ENCODE measurements around the gene BARHL1. TPM values are rescaled to one million over a fixed set of nuclear protein-coding genes. Genes with fewer than 3 reads are reported as not detected.

Gene BARHL1
- total RNA-seq, 1 experiment from 2014 or later = not detected

DNA sequence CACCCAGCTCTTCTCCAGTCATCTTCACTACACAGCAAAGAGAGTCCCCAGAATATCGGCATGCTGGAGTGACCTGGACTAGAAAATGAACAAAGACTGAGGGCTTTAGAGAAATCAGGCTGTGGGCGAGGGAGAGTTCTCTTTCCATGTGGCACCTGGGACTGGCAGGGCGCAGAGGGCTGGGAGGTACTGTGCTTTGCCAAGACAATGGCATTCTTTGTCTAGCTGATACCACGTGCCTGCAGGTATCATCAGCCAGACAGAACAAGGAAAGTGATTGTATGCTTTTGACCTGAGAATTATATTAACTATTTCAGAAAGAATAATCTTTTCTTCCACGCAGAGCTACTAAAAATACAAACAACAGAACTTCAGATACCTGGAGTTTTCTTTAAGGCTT lies 56.9 kb downstream of the BARHL1 start:
- Histone ChIP-seq H2AFZ (ENCODE audit: low read length) (no peak overlapping the region), H3K23ac (ENCODE audit: insufficient read length, low read depth, low read length) (no peak overlapping the region), H3K18ac (ENCODE audit: insufficient read length, low read depth, low read length) (no peak overlapping the region), H4K8ac (replicated peaks; ENCODE audit: insufficient read length, low read depth, low read length) (no peak overlapping the region), H2BK20ac (ENCODE audit: low read depth, low read length, poor library complexity, severe bottlenecking) (no peak overlapping the region), H2BK12ac (ENCODE audit: insufficient read length, low read depth, low read length) (no peak overlapping the region), H2BK120ac (ENCODE audit: low read depth, low read length, poor library complexity, severe bottlenecking) (no peak overlapping the region), H3K4ac (ENCODE audit: low read depth, low read length) (no peak overlapping the region), H4K5ac (ENCODE audit: insufficient read length, low read depth, low read length) (no peak overlapping the region), H2BK15ac (ENCODE audit: low read depth, low read length) (no peak overlapping the region), H3K4me1 (ENCODE audit: insufficient read depth, low read length) (no peaks in the 10 kb centered on the region), H3K27ac (ENCODE audit: insufficient read length, low read depth, low read length) (no peak overlapping the region), H3K27me3 (ENCODE audit: insufficient read depth, low read length) (no peaks in the 10 kb centered on the region), H4K91ac (ENCODE audit: insufficient read length, low read depth, low read length) (no peak overlapping the region), H2AK5ac (ENCODE audit: insufficient read length, low read length) (no peak overlapping the region), H3K14ac (ENCODE audit: insufficient read depth, low read length) (no peak overlapping the region), H2BK5ac (ENCODE audit: insufficient read length, low read length) (no peak overlapping the region), H4K20me1 (ENCODE audit: control insufficient read depth, insufficient read depth, insufficient read length) (no peaks in the 10 kb centered on the region), H3K4me2 (ENCODE audit: insufficient read depth, insufficient read length, low read length) (no peak overlapping the region), H3K79me2 (ENCODE audit: insufficient read depth, low read length) (peaks cover 2% of the 10 kb centered on the region; the same call in 1 of the 2 replicates), H3K9me3 (ENCODE audit: control insufficient read depth, low read depth, low read length) (no peaks in the 10 kb centered on the region), H3K79me1 (ENCODE audit: insufficient read depth, low read depth, low read length, poor library complexity, severe bottlenecking) (no peaks in the 10 kb centered on the region), H3K23me2 (ENCODE audit: insufficient read length, low read depth, low read length, poor library complexity, severe bottlenecking) (no peaks in the 10 kb centered on the region), H3K9ac (ENCODE audit: extremely low read depth, insufficient read length, low read length) (no peak overlapping the region), H3T11ph (ENCODE audit: low read length) (no peak overlapping the region), H3K56ac (ENCODE audit: insufficient read length, low read depth, low read length) (no peak overlapping the region)
- Mint-ChIP-seq H3K27ac (no peak overlapping the region), H3K9me3 (no peaks in the 10 kb centered on the region), H3K27me3 (ENCODE audit: low read depth) (no peaks in the 10 kb centered on the region), H3K4me1 (no peaks in the 10 kb centered on the region), H3K36me3 (ENCODE audit: insufficient read depth in 1 of 3, low read depth in 3 of 3) (peaks cover 10 to 54% (median 19%) of the 10 kb centered on the region in 3 experiments; a peak in 6 of 7 replicates), H3K4me3 (no peak overlapping the region)
- DNase-seq = no peak
- TF ChIP-seq, protein P1, sequence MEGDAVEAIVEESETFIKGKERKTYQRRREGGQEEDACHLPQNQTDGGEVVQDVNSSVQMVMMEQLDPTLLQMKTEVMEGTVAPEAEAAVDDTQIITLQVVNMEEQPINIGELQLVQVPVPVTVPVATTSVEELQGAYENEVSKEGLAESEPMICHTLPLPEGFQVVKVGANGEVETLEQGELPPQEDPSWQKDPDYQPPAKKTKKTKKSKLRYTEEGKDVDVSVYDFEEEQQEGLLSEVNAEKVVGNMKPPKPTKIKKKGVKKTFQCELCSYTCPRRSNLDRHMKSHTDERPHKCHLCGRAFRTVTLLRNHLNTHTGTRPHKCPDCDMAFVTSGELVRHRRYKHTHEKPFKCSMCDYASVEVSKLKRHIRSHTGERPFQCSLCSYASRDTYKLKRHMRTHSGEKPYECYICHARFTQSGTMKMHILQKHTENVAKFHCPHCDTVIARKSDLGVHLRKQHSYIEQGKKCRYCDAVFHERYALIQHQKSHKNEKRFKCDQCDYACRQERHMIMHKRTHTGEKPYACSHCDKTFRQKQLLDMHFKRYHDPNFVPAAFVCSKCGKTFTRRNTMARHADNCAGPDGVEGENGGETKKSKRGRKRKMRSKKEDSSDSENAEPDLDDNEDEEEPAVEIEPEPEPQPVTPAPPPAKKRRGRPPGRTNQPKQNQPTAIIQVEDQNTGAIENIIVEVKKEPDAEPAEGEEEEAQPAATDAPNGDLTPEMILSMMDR (conservative IDR thresholded peaks at IDR 0.05) = no peak
- no CpG with 5 or more reads among the region's 5 CpGs for WGBS (ENCODE audit: extremely low coverage, insufficient read length, low lambda C conversion rate)

Other genes starting within 250 kb of the BARHL1 start
- gene SETX, start 227.6 kb upstream of the BARHL1 start, total RNA-seq (2021) = 43.1 and 44.3 TPM in 2 replicates
- gene TTF1, start 175.8 kb upstream of the BARHL1 start, total RNA-seq (2021) = 24.2 and 26.9 TPM in 2 replicates
- 0.72 and 0.86 TPM in 2 replicates for gene CFAP77, start 172.4 kb upstream of the BARHL1 start, total RNA-seq (2021)
- 27.6 and 28.4 TPM in 2 replicates for gene DDX31, start 87.4 kb downstream of the BARHL1 start, total RNA-seq (2021)
- gene GTF3C4, start 87.9 kb downstream of the BARHL1 start, total RNA-seq (2021) = 42.5 and 43.6 TPM in 2 replicates